Hepatocyte (in vitro differentiated cells): ENCODE data around the gene SHANK1.

Experiments used
- CTCF ChIP-seq: fragments of 200-600 bp; sonication (generic); IDR thresholded peaks from 2 replicates; pipeline ENCODE4 v1.5.1; 2016; ENCODE audit warnings: antibody characterized with exemption, mild to moderate bottlenecking; ENCODE audit not compliant: poor library complexity
- EZH2 ChIP-seq: fragments of 200-600 bp; sonication (generic); IDR thresholded peaks from 2 replicates; pipeline ENCODE4 v1.6.1; 2016; ENCODE audit warnings: antibody characterized with exemption, mild to moderate bottlenecking, borderline replicate concordance

GRCh38 chr19:50717026-50717723, 2.4 kb downstream of the SHANK1 start:
- TF ChIP-seq CTCF (no peak), EZH2 (no peak)
